Ectodermal cell (in vitro differentiated cells): ENCODE results near the gene TPRG1L.

Experiments
- H3K27ac ChIP-seq: 2 replicates; pipeline ENCODE4 v1.7.0; 2013; ENCODE audit warnings: mild to moderate bottlenecking, low read depth, low read length; ENCODE audit not compliant: insufficient read depth, poor library complexity, severe bottlenecking
- H3K27me3 ChIP-seq: 2 replicates; pipeline ENCODE4 v1.7.0; 2013; ENCODE audit warnings: mild to moderate bottlenecking, low read length; ENCODE audit not compliant: insufficient read depth, control insufficient read depth, poor library complexity, severe bottlenecking
- H3K36me3 ChIP-seq: one replicate; pipeline ENCODE4 v1.7.0; 2013; ENCODE audit warnings: low read length; ENCODE audit not compliant: control insufficient read depth, insufficient read depth
- H3K4me1 ChIP-seq: one replicate; pipeline ENCODE4 v1.7.0; 2013; ENCODE audit warnings: low read length; ENCODE audit not compliant: control insufficient read depth, insufficient read depth
- H3K4me3 ChIP-seq: 2 replicates; pipeline ENCODE4 v1.7.0; 2013; ENCODE audit warnings: low read depth, low read length, control low read depth; ENCODE audit not compliant: insufficient read depth
- H3K9me3 ChIP-seq: 2 replicates; pipeline ENCODE4 v1.7.0; 2013; ENCODE audit warnings: mild to moderate bottlenecking, low read length, moderate library complexity; ENCODE audit not compliant: control insufficient read depth
- WGBS, 2 experiments: methylation state at CpG; one replicate each; pipeline ENCODE4 v1.1.7; 2013; ENCODE audit warnings: missing lambda C conversion rate in 2 of 2; 5-methylcytosine and 5-hydroxymethylcytosine counted together

Gene TPRG1L

GRCh38 chr1:3628445-3628844, 3.6 kb downstream of the TPRG1L start:
- H3K36me3 ChIP-seq = peaks cover 21% of the 10 kb centered on the region
- no peaks in the 10 kb centered on the region for H3K9me3 ChIP-seq
- 87 to 90% methylated on average over 10 of the region's 10 CpGs for WGBS, 2 experiments
- peaks cover 13% of the 10 kb centered on the region for H3K4me1 ChIP-seq
- H3K4me3 ChIP-seq = no peak overlapping the region
- H3K27ac ChIP-seq = no peak overlapping the region
- H3K27me3 ChIP-seq = no peaks in the 10 kb centered on the region

- Histone ChIP-seq H3K9me3 (no peaks in the 10 kb centered on the region), H3K36me3 (peaks cover 23% of the 10 kb centered on the region), H3K27ac (no peak overlapping the region), H3K4me1 (peaks cover 13% of the 10 kb centered on the region), H3K4me3 (no peak overlapping the region), H3K27me3 (no peaks in the 10 kb centered on the region)
- 96 to 97% methylated on average over 16 of the region's 16 CpGs for WGBS, 2 experiments
Observed at GRCh38 chr1:3629561-3630160, 4.8 kb downstream of the TPRG1L start.

- Histone ChIP-seq H3K9me3 (no peaks in the 10 kb centered on the region), H3K36me3 (peaks cover 24% of the 10 kb centered on the region), H3K27ac (no peak overlapping the region), H3K27me3 (no peaks in the 10 kb centered on the region), H3K4me1 (peaks cover 13% of the 10 kb centered on the region), H3K4me3 (no peak overlapping the region)
- WGBS, 2 experiments = 90 to 92% methylated on average over 11 of the region's 11 CpGs
Observed at GRCh38 chr1:3630161-3630611, 5.4 kb downstream of the TPRG1L start.

GRCh38 chr1:3630914-3631313, 6.1 kb downstream of the TPRG1L start:
- Histone ChIP-seq H3K4me3 (no peak overlapping the region), H3K27me3 (no peaks in the 10 kb centered on the region), H3K4me1 (peaks cover 13% of the 10 kb centered on the region), H3K36me3 (peaks cover 24% of the 10 kb centered on the region), H3K27ac (no peak overlapping the region), H3K9me3 (no peaks in the 10 kb centered on the region)
- 90 to 92% methylated on average over 9 of the region's 9 CpGs for WGBS, 2 experiments

GRCh38 chr1:3631320-3632260, 6.8 kb downstream of the TPRG1L start:
- peaks cover 13% of the 10 kb centered on the region for H3K4me1 ChIP-seq
- no peaks in the 10 kb centered on the region for H3K27me3 ChIP-seq
- H3K9me3 ChIP-seq = no peaks in the 10 kb centered on the region
- H3K4me3 ChIP-seq = no peak overlapping the region
- WGBS, 2 experiments = 63 to 64% methylated on average over 36 of the region's 36 CpGs
- H3K36me3 ChIP-seq = peaks cover 24% of the 10 kb centered on the region
- H3K27ac ChIP-seq = peak overlapping the region; percentile 50

- no peaks in the 10 kb centered on the region for H3K9me3 ChIP-seq
- peaks cover 13% of the 10 kb centered on the region for H3K4me1 ChIP-seq
- no peak overlapping the region for H3K4me3 ChIP-seq
- H3K27ac ChIP-seq = no peak overlapping the region
- 87 to 88% methylated on average over 17 of the region's 17 CpGs for WGBS, 2 experiments
- H3K36me3 ChIP-seq = peaks cover 26% of the 10 kb centered on the region
- H3K27me3 ChIP-seq = no peaks in the 10 kb centered on the region
Observed at GRCh38 chr1:3632298-3632697, 7.5 kb downstream of the TPRG1L start.

GRCh38 chr1:3632716-3633343, 8.0 kb downstream of the TPRG1L start:
- Histone ChIP-seq H3K27me3 (no peaks in the 10 kb centered on the region), H3K36me3 (peaks cover 21% of the 10 kb centered on the region), H3K4me1 (peaks cover 13% of the 10 kb centered on the region), H3K27ac (no peak overlapping the region), H3K4me3 (no peak overlapping the region), H3K9me3 (no peaks in the 10 kb centered on the region)
- 96 to 97% methylated on average over 26 of the region's 26 CpGs for WGBS, 2 experiments

GRCh38 chr1:3633344-3634058, 8.7 kb downstream of the TPRG1L start:
- peaks cover 13% of the 10 kb centered on the region for H3K4me1 ChIP-seq
- 94% methylated on average over 28 of the region's 28 CpGs for WGBS, 2 experiments
- H3K9me3 ChIP-seq = no peaks in the 10 kb centered on the region
- H3K36me3 ChIP-seq = peaks cover 18% of the 10 kb centered on the region
- no peak overlapping the region for H3K4me3 ChIP-seq
- H3K27me3 ChIP-seq = no peaks in the 10 kb centered on the region
- no peak overlapping the region for H3K27ac ChIP-seq

GRCh38 chr1:3634059-3634800, 9.4 kb downstream of the TPRG1L start:
- Histone ChIP-seq H3K27me3 (no peaks in the 10 kb centered on the region), H3K4me1 (peaks cover 13% of the 10 kb centered on the region), H3K27ac (no peak overlapping the region), H3K4me3 (no peak overlapping the region), H3K9me3 (no peaks in the 10 kb centered on the region), H3K36me3 (peaks cover 11% of the 10 kb centered on the region)
- WGBS, 2 experiments = 95% methylated on average over 22 of the region's 22 CpGs
